Peyer's patch (tissue), 4 donors: ENCODE measurements around the gene OR9A2.

Experiments
- POLR2A ChIP-seq, 2 donors: fragments of 450-650 bp; IDR thresholded peaks; one replicate each; pipeline ENCODE4 v1.5.1; 2017; ENCODE audit warnings: antibody characterized with exemption in 2 of 2, mild to moderate bottlenecking in 2 of 2, moderate library complexity in 2 of 2
- TF ChIP-seq, protein P1 (sequence below), 6 experiments: fragments of 450-650 bp in 4 of 6; fragments of 200-600 bp in 2 of 6; sonication (generic) in 1 of 6; IDR thresholded peaks; one replicate each; pipeline ENCODE4 v1.5.1; 2017 to 2019; ENCODE audit warnings: antibody characterized with exemption in 6 of 6, mild to moderate bottlenecking in 3 of 6, moderate library complexity in 1 of 6

DNA sequence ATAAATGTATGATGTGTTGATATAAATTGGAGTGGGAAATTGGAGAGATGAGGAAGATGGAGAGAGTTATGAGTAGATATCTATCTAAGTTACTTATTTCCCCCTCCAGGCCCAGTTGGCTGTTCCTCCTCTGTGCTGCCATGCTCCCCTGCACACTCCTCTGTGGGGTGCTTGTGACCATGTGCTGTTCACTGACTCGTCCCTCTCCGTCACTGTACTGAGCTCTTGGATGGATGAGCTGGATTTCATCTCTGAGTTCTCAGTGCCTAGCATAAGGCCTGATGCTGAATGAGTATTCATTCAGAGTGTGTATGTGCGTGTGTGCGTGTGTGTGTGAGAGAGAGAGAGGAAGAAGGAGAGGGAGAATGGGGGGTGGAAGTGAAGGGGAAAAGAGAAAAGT is 14.5 kb downstream of the OR9A2 start:
- TF ChIP-seq, protein P1, sequence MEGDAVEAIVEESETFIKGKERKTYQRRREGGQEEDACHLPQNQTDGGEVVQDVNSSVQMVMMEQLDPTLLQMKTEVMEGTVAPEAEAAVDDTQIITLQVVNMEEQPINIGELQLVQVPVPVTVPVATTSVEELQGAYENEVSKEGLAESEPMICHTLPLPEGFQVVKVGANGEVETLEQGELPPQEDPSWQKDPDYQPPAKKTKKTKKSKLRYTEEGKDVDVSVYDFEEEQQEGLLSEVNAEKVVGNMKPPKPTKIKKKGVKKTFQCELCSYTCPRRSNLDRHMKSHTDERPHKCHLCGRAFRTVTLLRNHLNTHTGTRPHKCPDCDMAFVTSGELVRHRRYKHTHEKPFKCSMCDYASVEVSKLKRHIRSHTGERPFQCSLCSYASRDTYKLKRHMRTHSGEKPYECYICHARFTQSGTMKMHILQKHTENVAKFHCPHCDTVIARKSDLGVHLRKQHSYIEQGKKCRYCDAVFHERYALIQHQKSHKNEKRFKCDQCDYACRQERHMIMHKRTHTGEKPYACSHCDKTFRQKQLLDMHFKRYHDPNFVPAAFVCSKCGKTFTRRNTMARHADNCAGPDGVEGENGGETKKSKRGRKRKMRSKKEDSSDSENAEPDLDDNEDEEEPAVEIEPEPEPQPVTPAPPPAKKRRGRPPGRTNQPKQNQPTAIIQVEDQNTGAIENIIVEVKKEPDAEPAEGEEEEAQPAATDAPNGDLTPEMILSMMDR (IDR thresholded peaks at IDR 0.05) = no peak
- TF ChIP-seq POLR2A (IDR thresholded peaks at IDR 0.05) = no peak
